ENCODE data around the gene ANK2.

GRCh38 chr4:113060853-113061252 lies 11.4 kb downstream of the ANK2 start:
- TF ChIP-seq CTCF (IDR thresholded peaks at IDR 0.05), result no peak
- TF ChIP-seq EP300 (IDR thresholded peaks at IDR 0.05; ENCODE audit: low read depth), result no peak
- no peak for TF ChIP-seq POLR2AphosphoS5 (IDR thresholded peaks at IDR 0.05)
- no peak for TF ChIP-seq POLR2A (IDR thresholded peaks at IDR 0.05)
